IPS-18a (cell line): ENCODE results near the gene FOXN3.

ENCODE experiments used
- H3K27ac ChIP-seq: one replicate; pipeline ENCODE4 v1.5.1; 2013; ENCODE audit warnings: low read length
- H3K27me3 ChIP-seq: one replicate; pipeline ENCODE4 v1.6.1; 2013; ENCODE audit warnings: mild to moderate bottlenecking, low read length; ENCODE audit not compliant: control insufficient read depth, insufficient read depth
- H3K36me3 ChIP-seq: one replicate; pipeline ENCODE4 v1.6.1; 2013; ENCODE audit warnings: low read depth, low read length; ENCODE audit not compliant: control insufficient read depth
- H3K4me1 ChIP-seq: one replicate; pipeline ENCODE4 v1.6.1; 2013; ENCODE audit warnings: low read depth, low read length; ENCODE audit not compliant: control insufficient read depth
- H3K4me3 ChIP-seq: one replicate; pipeline ENCODE4 v1.5.1; 2013; ENCODE audit warnings: low read length
- H3K9ac ChIP-seq: one replicate; pipeline ENCODE4 v1.6.1; 2013; ENCODE audit warnings: mild to moderate bottlenecking, low read length, moderate library complexity
- H3K9me3 ChIP-seq: one replicate; pipeline ENCODE4 v1.6.1; 2013; ENCODE audit warnings: low read depth, low read length; ENCODE audit not compliant: control insufficient read depth

FOXN3 gene

DNA sequence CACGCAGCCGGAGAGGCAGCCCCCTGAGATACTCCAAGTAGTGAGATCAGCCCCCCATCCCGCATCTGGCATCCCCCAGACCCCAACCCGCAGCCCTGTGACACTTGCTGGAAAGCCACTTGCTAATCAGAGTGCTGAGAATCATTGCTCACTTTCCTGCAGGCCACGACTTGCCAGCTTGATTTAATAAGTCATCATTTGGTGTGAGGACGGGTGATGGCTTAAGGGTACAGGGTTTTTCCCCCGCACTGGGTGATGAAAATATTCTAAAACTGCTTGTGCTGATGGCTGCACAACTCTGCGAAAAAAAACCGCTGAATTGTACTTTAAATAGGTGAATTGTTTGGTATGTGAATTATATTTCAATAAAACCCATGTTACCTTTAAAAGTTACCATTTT is 171.2 kb downstream of the FOXN3 start:
- no peak overlapping the region for H3K4me3 ChIP-seq
- no peaks in the 10 kb centered on the region for H3K9me3 ChIP-seq
- no peak overlapping the region for H3K9ac ChIP-seq
- no peaks in the 10 kb centered on the region for H3K27me3 ChIP-seq
- peaks cover 33% of the 10 kb centered on the region for H3K4me1 ChIP-seq
- no peak overlapping the region for H3K27ac ChIP-seq
- no peaks in the 10 kb centered on the region for H3K36me3 ChIP-seq

DNA sequence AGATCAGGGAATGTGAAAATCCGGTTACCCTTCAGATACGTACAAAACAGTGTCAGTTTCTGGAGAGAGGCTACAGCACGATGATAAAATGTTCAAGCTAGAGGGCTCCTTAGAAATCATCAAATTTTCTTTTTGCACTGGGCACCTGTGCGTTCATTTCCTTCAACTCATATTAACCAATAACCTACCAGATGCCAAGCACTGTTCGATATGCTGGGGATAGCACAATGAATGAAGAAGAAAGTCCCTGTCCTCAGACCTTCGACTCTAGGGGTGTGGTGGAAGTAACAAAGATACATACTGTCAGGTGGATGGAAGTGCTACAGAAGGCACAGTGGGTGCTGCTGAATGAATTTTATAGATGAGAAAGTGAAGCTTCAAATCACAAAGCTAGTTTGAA is 172.3 kb downstream of the FOXN3 start:
- no peaks in the 10 kb centered on the region for H3K27me3 ChIP-seq
- H3K9me3 ChIP-seq, result no peaks in the 10 kb centered on the region
- H3K27ac ChIP-seq, result no peak overlapping the region
- no peaks in the 10 kb centered on the region for H3K36me3 ChIP-seq
- no peak overlapping the region for H3K4me3 ChIP-seq
- H3K9ac ChIP-seq, result no peak overlapping the region
- peaks cover 33% of the 10 kb centered on the region for H3K4me1 ChIP-seq

DNA sequence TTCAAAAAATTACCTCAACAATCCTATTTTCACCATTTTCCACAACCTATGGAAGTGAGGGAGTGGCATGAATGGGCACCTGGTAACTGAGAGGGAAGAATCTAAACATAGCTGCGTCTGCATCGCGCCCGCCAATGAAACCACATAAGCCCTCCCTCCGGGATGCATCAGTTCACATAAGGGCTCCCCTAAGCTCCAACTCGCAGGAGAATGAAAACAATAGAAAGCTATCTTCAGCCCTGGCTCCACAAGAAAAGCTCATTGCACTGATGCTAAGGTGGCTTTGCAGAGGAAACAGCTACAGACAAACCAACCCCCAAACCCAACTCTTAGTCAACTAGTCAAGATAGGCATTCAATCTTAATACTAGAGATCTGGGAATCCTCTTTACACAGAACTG is 173.3 kb downstream of the FOXN3 start:
- Histone ChIP-seq H3K27ac (no peak overlapping the region), H3K9me3 (no peaks in the 10 kb centered on the region), H3K9ac (no peak overlapping the region), H3K4me3 (no peak overlapping the region), H3K4me1 (peaks cover 27% of the 10 kb centered on the region), H3K36me3 (no peaks in the 10 kb centered on the region), H3K27me3 (no peaks in the 10 kb centered on the region)

- no peaks in the 10 kb centered on the region for H3K9me3 ChIP-seq
- no peak overlapping the region for H3K27ac ChIP-seq
- H3K9ac ChIP-seq, result no peak overlapping the region
- H3K36me3 ChIP-seq, result no peaks in the 10 kb centered on the region
- peaks cover 27% of the 10 kb centered on the region for H3K4me1 ChIP-seq
- no peaks in the 10 kb centered on the region for H3K27me3 ChIP-seq
- H3K4me3 ChIP-seq, result no peak overlapping the region
Measured at GRCh38 chr14:89243286-89243685, 173.7 kb downstream of the FOXN3 start.

- Histone ChIP-seq H3K4me1 (peaks cover 27% of the 10 kb centered on the region), H3K27me3 (no peaks in the 10 kb centered on the region), H3K27ac (no peak overlapping the region), H3K4me3 (no peak overlapping the region), H3K9me3 (no peaks in the 10 kb centered on the region), H3K36me3 (no peaks in the 10 kb centered on the region), H3K9ac (no peak overlapping the region)
Measured at GRCh38 chr14:89242652-89243279, 174.3 kb downstream of the FOXN3 start.

- H3K4me3 ChIP-seq, result no peak overlapping the region
- H3K9me3 ChIP-seq, result no peaks in the 10 kb centered on the region
- no peaks in the 10 kb centered on the region for H3K27me3 ChIP-seq
- peaks cover 27% of the 10 kb centered on the region for H3K4me1 ChIP-seq
- no peaks in the 10 kb centered on the region for H3K36me3 ChIP-seq
- H3K9ac ChIP-seq, result no peak overlapping the region
- no peak overlapping the region for H3K27ac ChIP-seq
Measured at GRCh38 chr14:89241934-89242651, 174.9 kb downstream of the FOXN3 start.

DNA sequence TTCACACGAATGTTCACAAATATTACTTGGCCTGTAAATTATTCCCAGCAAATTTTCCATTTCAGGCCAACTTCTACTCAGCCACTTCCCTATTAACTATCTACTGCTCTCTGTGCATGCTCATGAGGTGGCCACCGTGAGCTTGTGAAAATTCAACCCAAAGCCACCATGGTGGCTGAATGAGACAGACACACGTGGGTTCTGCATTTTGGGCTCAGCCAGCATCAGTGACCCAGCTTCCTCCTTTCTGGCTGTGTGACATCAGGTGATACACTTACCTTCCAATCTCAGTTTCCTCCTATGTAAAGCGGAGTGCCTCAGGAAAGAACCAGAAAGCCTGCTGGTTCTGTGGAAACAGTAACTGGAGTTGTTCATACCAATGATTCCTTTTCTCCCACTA is 175.8 kb downstream of the FOXN3 start:
- Histone ChIP-seq H3K4me1 (peaks cover 27% of the 10 kb centered on the region), H3K4me3 (no peak overlapping the region), H3K27ac (no peak overlapping the region), H3K27me3 (no peaks in the 10 kb centered on the region), H3K9ac (no peak overlapping the region), H3K36me3 (no peaks in the 10 kb centered on the region), H3K9me3 (no peaks in the 10 kb centered on the region)

DNA sequence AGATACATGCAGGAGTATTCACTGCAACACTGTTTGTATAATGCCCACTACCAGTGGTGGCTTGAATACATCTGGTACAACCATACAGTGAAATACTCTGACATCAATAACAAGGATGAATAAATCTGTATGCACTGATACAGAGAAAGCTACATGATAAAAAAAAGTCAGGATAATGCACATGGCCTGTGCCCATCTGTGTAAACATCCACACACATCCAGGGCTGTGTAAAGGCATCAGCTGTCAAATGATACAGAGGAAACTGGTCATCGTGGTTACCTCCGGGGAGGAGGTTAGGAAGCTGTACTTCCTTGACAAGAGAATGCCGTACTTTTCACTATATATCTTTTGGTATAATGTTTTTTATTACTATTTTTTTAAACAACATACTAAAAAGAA is 176.6 kb downstream of the FOXN3 start:
- Histone ChIP-seq H3K36me3 (no peaks in the 10 kb centered on the region), H3K9ac (no peak overlapping the region), H3K4me1 (peaks cover 27% of the 10 kb centered on the region), H3K4me3 (no peak overlapping the region), H3K27me3 (no peaks in the 10 kb centered on the region), H3K27ac (no peak overlapping the region), H3K9me3 (no peaks in the 10 kb centered on the region)

- Histone ChIP-seq H3K27ac (no peak overlapping the region), H3K9me3 (no peaks in the 10 kb centered on the region), H3K4me1 (peaks cover 14% of the 10 kb centered on the region)
Measured at GRCh38 chr14:89239023-89239422, 178.0 kb downstream of the FOXN3 start.

GRCh38 chr14:89237921-89238529 is 179.0 kb downstream of the FOXN3 start:
- H3K27me3 ChIP-seq, result no peaks in the 10 kb centered on the region
- H3K4me3 ChIP-seq, result no peak overlapping the region
- peaks cover 4% of the 10 kb centered on the region for H3K4me1 ChIP-seq
- no peak overlapping the region for H3K9ac ChIP-seq
- H3K9me3 ChIP-seq, result no peaks in the 10 kb centered on the region
- no peak overlapping the region for H3K27ac ChIP-seq
- no peaks in the 10 kb centered on the region for H3K36me3 ChIP-seq

More at GRCh38 chr14:89239023-89239422, 178.0 kb downstream of the FOXN3 start:
- Histone ChIP-seq H3K27me3 (no peaks in the 10 kb centered on the region), H3K36me3 (no peaks in the 10 kb centered on the region), H3K4me3 (no peak overlapping the region), H3K9ac (no peak overlapping the region)

DNA sequence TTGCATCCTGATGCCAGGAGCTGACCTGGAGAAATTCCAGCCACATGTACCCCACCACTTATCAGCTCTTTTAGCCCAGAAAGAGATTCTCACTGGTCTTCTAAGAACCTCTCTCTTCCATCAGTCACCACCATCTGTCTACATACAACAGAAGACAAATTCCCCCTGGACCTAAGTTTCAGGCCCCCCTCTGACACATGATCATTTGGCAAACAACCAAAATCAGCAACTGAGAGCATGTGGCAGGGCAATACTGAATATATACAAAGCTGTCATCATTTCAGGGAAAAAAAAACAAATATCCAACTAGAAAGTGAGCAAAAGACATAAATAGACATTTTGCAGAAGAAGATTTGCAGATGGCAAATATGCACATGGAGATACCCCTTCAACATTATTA is 180.2 kb downstream of the FOXN3 start:
- H3K36me3 ChIP-seq, result no peaks in the 10 kb centered on the region
- H3K27me3 ChIP-seq, result no peaks in the 10 kb centered on the region
- no peak overlapping the region for H3K27ac ChIP-seq
- H3K9ac ChIP-seq, result no peak overlapping the region
- no peak overlapping the region for H3K4me3 ChIP-seq
- H3K4me1 ChIP-seq, result no peaks in the 10 kb centered on the region
- no peaks in the 10 kb centered on the region for H3K9me3 ChIP-seq

GRCh38 chr14:89233184-89233583 is 183.8 kb downstream of the FOXN3 start:
- Histone ChIP-seq H3K9ac (no peak overlapping the region), H3K4me3 (no peak overlapping the region), H3K27me3 (no peaks in the 10 kb centered on the region), H3K36me3 (no peaks in the 10 kb centered on the region), H3K27ac (no peak overlapping the region), H3K4me1 (no peaks in the 10 kb centered on the region), H3K9me3 (no peaks in the 10 kb centered on the region)
